Right atrium auricular region (tissue), 2 donors: ENCODE results near the gene DISP3. TPM values are rescaled to one million over a fixed set of nuclear protein-coding genes. Genes with fewer than 3 reads are reported as not detected.

Experiments
- DNase-seq: peaks from one replicate; pipeline ENCODE4 v3.0.0-alpha.2; 2019; ENCODE audit warnings: low spot score
- H3K27ac ChIP-seq, 2 donors: fragments of 200-600 bp; sonication (generic); 1 replicate in 1 of 2; 2 replicates in 1 of 2; pipeline ENCODE4 v1.5.1; 2016 to 2019
- H3K27me3 ChIP-seq, 2 donors: fragments of 200-600 bp; sonication (generic); one replicate each; pipeline versions ENCODE4 v1.5.1 to v1.6.0; 2017 to 2019
- H3K36me3 ChIP-seq: fragments of 200-600 bp; sonication (generic); one replicate; pipeline ENCODE4 v1.5.1; 2016
- H3K4me1 ChIP-seq, 2 donors: fragments of 200-600 bp; sonication (generic); one replicate each; pipeline versions ENCODE4 v1.5.1 to v1.6.0; 2017 to 2019
- H3K4me3 ChIP-seq, 2 donors: fragments of 200-600 bp; sonication (generic); 1 replicate in 1 of 2; 2 replicates in 1 of 2; pipeline ENCODE4 v1.5.1; 2017 to 2019; ENCODE audit warnings: mild to moderate bottlenecking in 1 of 2, moderate library complexity in 1 of 2
- H3K9me3 ChIP-seq, 2 donors: fragments of 200-600 bp; sonication (generic); one replicate each; pipeline ENCODE4 v1.5.1; 2019
- total RNA-seq, 2 donors: library from RNA; depleted of rRNA; stranded (reverse); fragments of >200 nt; gene quantifications; one replicate each; pipeline ENCODE4 v1.1.0, GENCODE V29; 2016
- TF ChIP-seq, protein P1 (sequence below), 2 donors: fragments of 200-600 bp; sonication (generic); IDR thresholded peaks; one replicate each; pipeline ENCODE4 v1.5.1; 2019; ENCODE audit warnings: antibody characterized with exemption in 2 of 2

The DISP3 gene
- total RNA-seq, 2 donors from 2014 or later: 0.16 TPM; not detected in 1

DNA sequence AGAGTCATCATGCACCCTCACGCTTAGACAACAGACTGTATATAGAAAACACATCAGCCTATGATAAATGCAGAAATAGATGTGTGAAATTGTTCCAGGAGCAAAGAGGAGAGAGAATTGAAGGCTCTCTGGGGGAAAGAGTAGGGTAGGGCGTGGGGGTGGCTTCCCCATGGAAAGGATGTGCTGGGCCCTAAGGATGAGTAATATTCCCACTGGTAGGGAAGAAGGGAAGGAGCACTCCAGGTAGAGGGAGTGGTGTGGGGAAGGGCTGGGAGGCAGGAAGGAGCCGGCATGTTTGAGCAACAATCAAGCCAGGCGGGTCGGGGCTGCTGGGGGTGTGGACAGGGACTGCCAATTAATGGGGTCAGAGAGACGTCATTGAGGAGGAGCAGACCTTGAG, 10.1 kb upstream of the DISP3 start:
- no peaks in the 10 kb centered on the region for H3K36me3 ChIP-seq
- no peaks in the 10 kb centered on the region for H3K27me3 ChIP-seq
- H3K4me3 ChIP-seq: no peak overlapping the region
- no peaks in the 10 kb centered on the region for H3K4me1 ChIP-seq
- TF ChIP-seq, protein P1, sequence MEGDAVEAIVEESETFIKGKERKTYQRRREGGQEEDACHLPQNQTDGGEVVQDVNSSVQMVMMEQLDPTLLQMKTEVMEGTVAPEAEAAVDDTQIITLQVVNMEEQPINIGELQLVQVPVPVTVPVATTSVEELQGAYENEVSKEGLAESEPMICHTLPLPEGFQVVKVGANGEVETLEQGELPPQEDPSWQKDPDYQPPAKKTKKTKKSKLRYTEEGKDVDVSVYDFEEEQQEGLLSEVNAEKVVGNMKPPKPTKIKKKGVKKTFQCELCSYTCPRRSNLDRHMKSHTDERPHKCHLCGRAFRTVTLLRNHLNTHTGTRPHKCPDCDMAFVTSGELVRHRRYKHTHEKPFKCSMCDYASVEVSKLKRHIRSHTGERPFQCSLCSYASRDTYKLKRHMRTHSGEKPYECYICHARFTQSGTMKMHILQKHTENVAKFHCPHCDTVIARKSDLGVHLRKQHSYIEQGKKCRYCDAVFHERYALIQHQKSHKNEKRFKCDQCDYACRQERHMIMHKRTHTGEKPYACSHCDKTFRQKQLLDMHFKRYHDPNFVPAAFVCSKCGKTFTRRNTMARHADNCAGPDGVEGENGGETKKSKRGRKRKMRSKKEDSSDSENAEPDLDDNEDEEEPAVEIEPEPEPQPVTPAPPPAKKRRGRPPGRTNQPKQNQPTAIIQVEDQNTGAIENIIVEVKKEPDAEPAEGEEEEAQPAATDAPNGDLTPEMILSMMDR (IDR thresholded peaks at IDR 0.05): no peak
- H3K9me3 ChIP-seq: no peaks in the 10 kb centered on the region
- H3K27ac ChIP-seq: no peak overlapping the region
- no peak for DNase-seq

DNA sequence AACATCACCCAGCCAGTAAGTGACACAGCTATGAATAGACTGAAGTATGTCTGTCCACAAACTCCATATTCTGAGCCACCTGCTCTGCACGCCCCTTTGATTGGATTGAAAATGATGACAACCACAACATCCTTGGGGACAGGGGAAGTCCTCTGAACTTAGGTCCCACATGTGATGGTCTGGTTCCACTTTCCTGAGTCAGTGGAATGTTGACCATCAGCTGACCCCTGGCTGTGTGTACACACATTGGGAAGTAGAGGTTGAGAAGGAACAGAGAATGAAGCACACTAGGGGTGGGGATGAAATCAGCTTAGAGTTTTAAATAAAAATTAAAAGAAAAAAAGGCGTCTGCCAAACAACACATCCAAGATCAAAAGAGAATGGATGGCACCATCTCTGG, 8.0 kb upstream of the DISP3 start:
- no peaks in the 10 kb centered on the region for H3K27me3 ChIP-seq
- no peaks in the 10 kb centered on the region for H3K36me3 ChIP-seq

DNA sequence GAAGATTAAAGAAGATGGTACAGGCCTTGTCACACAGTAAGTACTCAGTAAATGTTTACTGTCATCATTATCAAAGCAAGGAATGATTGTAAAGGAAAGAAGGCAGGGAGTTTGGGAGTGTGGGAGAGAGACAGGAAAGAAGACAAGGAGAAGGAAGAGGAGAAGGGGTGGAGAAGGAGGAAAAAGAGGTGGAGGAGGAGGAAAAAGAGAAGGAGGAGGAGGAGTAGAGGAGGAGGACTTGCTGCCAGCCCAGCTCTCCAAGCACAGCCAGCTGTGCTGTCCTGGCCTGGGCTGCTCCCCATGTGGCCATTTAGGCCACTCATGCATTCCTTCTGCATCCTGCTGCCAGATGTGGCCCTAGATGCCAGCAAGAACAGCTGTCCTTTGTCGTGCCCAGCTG, 7.5 kb upstream of the DISP3 start:
- DNase-seq: no peak
- no peaks in the 10 kb centered on the region for H3K4me1 ChIP-seq
- H3K9me3 ChIP-seq: no peaks in the 10 kb centered on the region
- TF ChIP-seq, protein P1 (IDR thresholded peaks at IDR 0.05): no peak
- no peaks in the 10 kb centered on the region for H3K27me3 ChIP-seq
- H3K36me3 ChIP-seq: no peaks in the 10 kb centered on the region
- no peak overlapping the region for H3K4me3 ChIP-seq
- no peak overlapping the region for H3K27ac ChIP-seq

More for the DNA sequence above, 8.0 kb upstream of the DISP3 start:
- H3K9me3 ChIP-seq: no peaks in the 10 kb centered on the region
- no peak overlapping the region for H3K27ac ChIP-seq
- no peaks in the 10 kb centered on the region for H3K4me1 ChIP-seq
- DNase-seq: no peak
- H3K4me3 ChIP-seq: no peak overlapping the region
- TF ChIP-seq, protein P1 (IDR thresholded peaks at IDR 0.05): no peak

DNA sequence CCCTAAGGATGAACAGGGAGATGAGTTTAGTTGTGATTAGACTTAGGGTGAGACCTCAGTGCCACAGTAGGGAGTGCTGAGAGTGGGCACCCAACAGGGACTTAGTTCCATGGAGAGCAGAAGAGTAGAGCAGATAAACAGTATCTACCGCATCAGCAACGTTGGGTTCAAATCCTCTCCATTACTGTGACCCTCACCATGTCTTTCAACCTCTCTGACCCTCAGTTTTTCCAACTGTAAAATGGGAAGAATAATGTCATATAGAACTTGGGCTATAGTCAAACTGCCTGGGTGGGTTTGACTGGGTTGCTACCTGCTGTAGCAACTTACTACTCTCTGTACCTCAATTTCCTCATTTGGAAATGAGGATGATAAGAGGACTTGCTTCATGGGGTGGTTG, 6.7 kb upstream of the DISP3 start:
- Histone ChIP-seq H3K27ac (no peak overlapping the region), H3K36me3 (no peaks in the 10 kb centered on the region), H3K27me3 (no peaks in the 10 kb centered on the region), H3K4me3 (no peak overlapping the region), H3K4me1 (no peaks in the 10 kb centered on the region), H3K9me3 (no peaks in the 10 kb centered on the region)
- TF ChIP-seq, protein P1 (IDR thresholded peaks at IDR 0.05): no peak
- DNase-seq: no peak

DNA sequence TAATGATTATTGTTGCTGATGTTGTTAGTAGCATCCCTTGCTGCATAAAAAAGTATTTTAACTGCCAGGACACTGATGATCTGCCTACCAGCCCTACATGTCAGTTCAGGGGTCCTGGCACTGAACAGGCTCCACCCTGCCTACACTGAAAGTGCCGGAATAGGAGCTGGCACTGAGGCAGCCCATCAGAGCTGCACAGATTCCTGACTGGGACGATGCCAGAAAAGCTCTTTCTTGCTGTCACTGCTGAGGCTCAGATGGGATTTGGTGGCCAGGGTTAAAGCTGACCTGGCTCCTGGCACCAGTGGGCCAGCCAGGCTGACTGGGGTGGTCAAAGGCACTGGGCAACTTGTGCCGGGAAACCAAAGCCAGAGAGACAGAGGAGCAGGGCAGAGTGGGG, 6.2 kb upstream of the DISP3 start:
- DNase-seq: no peak
- H3K27ac ChIP-seq: no peak overlapping the region
- no peaks in the 10 kb centered on the region for H3K36me3 ChIP-seq
- no peak overlapping the region for H3K4me3 ChIP-seq
- H3K4me1 ChIP-seq: no peaks in the 10 kb centered on the region
- no peaks in the 10 kb centered on the region for H3K27me3 ChIP-seq
- H3K9me3 ChIP-seq: no peaks in the 10 kb centered on the region
- TF ChIP-seq, protein P1 (IDR thresholded peaks at IDR 0.05): no peak

DNA sequence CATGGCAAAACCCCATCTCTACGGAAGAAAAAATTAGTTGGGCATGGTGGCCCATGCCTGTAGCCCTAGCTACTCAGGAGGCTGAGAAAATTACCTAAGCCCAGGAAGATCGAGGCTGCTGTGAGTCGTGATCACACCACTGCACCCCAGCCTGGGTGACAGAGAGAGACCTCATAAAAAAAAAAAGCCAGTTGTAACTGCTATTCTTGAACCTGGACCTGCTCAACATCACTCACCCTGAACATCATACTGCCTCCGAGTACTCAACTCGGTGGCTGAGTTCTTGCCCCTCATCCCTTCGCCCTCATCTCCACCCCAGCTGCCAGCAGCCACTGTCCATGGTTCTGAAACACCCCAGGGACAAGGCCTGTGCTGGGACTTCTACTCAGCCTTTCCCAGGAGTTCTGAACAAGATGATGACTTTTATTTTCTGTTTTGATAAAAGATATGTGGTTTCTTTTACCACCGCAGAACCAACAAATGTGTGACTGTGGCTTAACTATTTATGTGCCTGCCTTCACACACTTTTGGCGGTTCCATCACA, 5.4 kb upstream of the DISP3 start:
- TF ChIP-seq, protein P1 (IDR thresholded peaks at IDR 0.05): no peak
- no peaks in the 10 kb centered on the region for H3K9me3 ChIP-seq
- no peak overlapping the region for H3K27ac ChIP-seq
- peaks cover 0 to 3% of the 10 kb centered on the region in 2 donors for H3K4me1 ChIP-seq
- no peak overlapping the region for H3K4me3 ChIP-seq
- H3K36me3 ChIP-seq: no peaks in the 10 kb centered on the region
- no peak for DNase-seq
- H3K27me3 ChIP-seq: peaks cover 1 to 3% of the 10 kb centered on the region in 2 donors
